Medulla oblongata (tissue), 1 donor: ENCODE data around the gene AKAP5.
"Not testable (repeated sequence)": the region's sequence is repeated elsewhere in the genome, so short reads cannot be mapped to it uniquely, and the experiment has no call there.

Experiments
- DNase-seq: peaks from one replicate; pipeline ENCODE4 v3.0.0-alpha.2; 2015; ENCODE audit errors: extremely low spot score

The AKAP5 gene

DNA sequence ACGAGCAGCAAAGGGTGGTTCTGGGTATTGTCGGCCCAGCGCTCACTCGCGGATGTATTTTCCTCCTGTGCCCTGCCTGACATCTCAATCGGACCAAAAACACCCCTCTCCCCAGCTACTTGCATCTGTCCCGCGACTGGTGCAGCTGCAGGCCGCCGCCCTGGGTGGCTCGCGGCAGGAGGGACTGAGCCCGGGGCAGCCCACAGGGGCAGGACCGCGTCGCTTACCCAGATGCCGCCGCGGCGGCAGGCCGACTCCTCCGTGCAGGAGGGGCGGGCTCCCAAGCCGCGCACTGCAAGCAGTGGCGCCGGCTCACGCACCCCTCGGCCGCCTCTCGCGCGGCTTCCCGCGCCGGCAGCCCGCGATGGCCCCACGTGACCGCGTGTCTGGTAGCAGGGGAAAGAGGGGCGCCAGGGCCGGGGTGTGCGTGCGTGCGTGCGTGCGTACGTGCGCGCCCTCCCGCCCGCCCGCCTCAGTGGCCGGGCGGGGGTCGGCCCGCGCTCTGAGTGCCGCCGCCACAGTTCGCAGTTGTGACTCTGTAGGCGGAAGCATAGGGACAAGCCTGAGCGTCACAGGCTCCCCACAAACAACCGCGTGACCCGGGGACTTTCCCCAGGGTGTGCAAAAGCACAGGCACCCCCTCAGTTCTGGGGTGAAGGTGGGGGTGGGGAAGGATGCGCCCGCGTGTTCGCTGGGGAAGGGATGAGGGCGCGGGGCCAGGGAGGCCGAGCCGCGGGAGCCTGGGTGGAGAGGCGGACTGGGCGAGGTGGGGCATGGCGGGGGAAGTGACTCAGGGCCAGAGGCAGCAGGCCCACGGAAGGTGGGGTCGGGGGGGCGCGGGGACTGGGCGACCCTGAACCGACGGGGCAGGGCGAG is 38.4 kb downstream of the AKAP5 start, which contains the start of gene ZBTB25:
Gene ZBTB25 (minus strand): TSS at position 405 of the 876 bp plus-strand sequence. CDS start 13,305 bp downstream, outside the sequence.
- DNase-seq, result peak; percentile 93

DNA sequence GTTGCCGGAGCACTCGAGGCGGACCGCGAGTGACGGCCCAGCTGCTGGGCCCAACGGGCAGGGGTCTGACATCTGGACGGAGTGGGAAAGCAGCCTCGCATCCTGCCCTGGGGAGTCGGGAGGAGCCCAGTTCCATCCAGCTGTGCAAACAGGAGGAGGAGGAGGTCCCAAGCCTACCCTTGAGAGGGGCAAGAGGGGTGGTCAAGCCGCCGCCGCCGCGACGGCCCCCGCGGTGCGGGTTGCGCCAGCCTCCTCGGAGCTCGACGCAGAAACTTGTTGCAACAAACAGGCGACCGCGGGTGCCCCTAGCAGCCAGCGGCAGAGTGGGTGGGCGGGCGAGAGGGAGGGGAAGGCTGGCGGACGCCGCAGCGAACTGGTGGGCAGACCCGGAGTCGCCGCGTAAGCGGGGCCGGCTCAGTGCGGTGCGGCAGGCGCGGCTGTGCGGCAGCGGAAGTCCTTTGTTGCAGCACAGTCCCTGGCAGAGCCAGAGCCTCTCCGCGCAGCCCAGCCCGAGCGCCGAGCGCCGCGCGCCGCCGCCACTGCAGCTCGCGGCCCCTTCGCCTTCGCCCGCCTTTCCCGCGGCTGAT is 39.1 kb downstream of the AKAP5 start, which contains the start of gene ZBTB1:
Gene ZBTB1 (plus strand): TSS at position 461 of the 587 bp plus-strand sequence. CDS start 16,735 bp downstream, outside the sequence.
- peak; percentile 69 for DNase-seq

DNA sequence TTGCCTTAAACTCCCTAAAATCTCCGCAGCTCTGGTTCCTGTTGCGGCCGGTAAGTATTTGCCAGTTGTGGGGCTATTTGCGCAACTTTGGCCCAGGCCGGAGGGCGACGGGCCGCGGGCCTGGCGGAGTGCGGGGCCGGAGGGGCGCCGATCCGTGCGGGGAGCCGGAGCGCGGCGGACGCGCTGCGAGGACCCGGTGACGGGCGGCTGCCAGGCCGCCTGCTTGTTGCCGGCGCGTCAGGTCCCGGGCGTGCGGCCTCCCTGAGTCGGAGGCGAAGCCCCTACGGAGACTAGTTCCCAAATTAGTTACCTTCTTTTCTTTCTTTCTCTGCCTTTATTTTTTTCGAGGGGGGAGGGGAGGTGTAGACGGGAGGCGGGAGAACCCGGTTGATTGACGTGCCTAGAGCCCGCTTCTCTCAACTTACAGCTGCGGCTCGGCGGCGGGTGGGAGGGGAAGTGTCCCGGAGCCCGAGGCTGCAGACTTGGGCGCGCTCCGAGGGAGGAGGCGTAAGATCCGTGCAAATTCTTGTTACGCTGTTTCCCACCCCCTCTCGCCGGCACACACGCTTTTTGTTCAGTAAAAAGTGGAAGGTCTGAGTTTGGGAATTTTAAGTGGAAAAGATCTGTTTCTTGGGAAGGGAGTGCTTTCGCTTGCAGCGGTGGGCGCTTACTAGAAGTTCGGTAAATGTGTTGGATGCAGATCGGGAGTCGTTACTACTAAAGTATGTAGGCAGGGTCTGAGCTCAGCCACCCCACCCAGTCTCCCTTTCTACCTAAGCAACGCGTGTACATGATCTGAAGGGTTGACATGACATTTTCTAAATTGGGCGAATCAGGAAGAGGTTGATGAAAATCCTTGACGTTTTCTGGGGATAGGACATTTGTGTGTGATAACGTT is 39.8 kb downstream of the AKAP5 start:
- peak; percentile 95 for DNase-seq

DNA sequence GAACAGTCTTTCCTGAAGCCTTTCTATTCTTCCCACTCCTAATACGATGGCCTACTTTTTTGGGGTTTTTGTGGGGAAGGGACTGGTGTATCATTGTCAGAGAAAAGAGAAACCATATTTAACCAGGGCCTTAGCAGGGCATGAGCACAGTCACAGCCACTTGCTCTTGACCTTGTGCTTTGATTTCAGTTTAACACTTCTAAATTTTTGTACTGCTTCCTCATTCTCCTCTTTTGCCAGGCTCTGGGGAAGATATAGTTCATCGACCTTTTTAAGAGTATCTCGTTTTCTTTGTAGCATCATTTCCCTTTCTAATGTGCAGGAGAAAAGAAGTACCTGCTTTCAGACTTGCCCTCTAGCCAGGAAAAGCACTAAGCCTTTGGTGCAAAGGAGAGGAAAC is 41.4 kb downstream of the AKAP5 start:
- DNase-seq, result no peak

DNA sequence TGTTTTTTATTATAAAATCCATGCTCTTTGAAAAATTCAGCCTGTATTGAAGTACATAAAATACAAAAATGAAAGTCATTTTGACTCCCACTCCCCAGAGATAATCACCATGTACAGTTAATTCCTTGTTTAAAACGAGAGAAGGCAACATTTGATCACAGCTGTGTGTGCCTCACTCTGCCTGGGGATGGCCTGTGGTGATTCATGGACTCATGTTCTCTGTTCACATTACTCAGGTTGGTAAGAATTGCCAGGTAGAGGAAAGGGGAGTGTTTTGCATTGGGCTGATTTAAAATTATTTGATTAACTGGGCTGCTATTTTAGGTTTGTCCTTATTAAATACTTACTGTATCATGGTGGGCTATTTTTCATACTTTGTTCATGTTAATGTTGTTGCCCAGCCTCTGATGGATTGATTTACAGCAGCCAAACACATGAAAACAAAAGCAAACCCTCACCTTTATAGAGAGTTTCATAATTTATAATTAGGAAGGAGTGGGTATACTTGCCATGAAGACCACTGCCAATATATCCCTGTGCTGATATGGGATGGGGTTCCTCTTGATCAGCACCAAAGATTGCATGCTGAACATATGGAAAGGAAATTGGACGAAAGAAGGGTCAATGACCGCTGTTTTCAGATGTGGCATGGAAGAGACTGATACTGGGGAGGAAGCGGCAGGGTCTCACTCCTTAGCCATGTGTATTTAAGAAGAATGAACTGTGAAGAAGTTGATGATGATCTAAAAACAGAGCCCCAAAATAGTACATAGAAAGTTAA is 42.3 kb downstream of the AKAP5 start:
- DNase-seq, result no peak

DNA sequence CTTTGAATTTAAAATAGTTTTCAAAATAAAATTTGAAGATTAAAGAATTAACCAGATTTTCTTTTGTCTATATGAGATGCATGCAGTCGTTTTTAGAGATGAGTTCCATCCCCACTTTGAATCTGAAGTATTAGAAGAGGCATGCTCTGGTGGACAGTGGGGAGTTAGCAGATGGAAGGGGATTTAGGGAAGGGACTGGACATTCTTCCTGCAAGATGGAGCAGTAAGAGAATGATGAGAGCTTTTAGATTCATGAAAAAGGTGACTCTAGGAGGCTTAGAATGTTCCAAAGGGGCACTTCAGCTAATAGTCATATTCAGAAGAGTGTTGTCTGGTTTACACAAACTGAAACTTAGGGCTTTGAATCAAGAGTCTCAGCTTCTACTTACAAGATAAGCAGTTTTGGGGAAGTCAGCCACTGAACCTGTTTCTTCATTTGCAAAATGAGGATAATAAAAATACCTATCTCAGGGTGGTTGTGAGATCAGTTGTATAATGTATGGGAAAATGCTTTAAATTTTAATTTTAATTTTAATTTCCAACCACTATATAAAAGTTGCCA is 43.0 kb downstream of the AKAP5 start:
- peak; percentile 41 for DNase-seq

DNA sequence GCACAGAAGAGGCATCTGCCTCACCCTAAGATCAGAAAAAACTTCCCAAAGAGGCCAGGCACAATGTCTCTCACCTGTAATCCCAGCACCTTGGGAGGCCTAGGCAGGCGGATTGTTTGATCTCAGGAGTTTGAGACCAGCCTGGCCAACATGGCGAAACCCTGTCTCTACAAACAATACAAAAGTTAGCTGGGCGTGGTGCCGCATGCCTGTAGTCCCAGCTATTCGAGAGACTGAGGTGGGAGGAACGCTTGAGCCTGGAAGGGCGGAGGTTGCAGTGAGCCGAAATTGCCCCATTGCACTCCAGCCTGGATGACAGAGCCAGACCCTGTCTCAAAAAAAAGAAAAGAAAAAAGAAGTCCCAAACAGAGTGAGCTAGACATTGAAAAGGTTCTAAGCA is 43.7 kb downstream of the AKAP5 start:
- DNase-seq, result no peak

DNA sequence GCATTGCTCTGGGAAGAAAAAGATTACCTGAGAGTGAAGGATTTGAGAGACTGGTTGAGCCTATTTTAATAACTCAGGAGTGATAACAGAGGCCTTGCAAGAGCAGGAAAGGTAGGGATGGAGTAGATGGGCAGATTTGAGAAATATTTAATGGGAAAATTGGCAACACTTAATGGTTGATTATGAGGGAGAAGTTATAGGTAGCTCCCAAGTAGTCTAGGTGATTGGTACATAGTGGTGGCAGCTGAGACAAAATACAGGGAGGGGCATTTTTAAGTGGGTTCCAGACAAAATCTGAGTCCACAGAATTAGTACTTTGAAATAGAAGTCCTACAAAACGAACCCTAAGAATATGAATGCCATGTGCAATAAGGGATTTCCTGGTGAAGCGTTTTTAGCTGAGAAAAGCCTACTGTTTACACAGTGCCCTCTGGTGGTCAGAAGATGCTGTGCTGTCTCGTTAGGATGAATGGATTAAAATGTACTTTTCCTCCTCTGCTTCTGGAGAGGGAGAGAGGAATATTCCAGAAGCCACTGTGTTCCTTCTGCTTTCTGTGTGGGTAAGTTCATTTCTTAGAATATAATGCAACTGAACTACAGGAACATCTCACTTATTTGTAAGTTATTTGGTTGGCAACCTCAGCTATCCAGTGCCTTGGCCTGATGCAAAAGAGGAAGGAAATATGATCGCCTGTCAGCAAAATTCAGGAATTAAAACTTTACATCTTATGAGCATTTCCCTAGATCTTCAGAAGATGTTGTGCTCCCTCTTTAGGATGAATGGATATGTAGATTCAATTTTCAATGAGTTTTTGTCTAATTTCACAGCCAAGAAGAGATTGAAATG is 45.7 kb downstream of the AKAP5 start:
- DNase-seq, result peak; percentile 94

DNA sequence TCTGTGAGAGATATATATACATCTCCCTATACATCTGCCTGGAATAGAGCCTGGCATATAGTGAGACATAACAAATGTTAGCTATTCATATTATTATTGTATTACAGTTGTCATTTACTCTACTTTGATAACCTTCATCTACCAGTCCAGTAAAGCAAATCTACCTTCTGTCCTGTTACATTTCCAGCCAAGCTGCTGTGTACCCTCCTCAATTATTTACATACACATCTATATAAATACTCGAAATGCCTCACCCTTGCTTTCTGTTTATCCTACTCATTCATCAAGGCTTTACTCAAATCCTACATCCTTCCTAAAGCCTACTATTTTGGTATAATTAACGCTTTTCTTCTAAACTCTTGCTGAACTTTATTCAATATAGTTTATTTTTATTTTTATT is 48.0 kb downstream of the AKAP5 start:
- DNase-seq, result no peak

DNA sequence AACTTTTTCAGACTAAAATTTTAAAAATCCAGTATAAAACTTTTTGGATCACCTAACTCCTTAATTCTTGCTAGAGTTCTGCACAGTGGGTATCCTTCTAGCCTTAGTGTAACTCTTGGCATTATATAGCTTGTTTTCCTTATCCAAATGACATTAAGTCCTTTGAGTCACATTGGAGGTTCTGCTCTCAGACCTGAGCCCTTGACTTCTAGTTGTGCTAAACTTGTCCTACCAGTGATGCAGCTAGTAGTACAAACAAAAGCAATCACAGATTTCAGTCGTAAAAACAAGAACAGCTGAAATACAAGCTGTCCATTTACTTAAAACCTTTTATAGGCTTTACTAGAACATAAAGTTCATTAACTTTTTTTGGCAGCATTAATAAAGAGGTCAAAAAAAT is 49.8 kb downstream of the AKAP5 start:
- DNase-seq, result no peak

DNA sequence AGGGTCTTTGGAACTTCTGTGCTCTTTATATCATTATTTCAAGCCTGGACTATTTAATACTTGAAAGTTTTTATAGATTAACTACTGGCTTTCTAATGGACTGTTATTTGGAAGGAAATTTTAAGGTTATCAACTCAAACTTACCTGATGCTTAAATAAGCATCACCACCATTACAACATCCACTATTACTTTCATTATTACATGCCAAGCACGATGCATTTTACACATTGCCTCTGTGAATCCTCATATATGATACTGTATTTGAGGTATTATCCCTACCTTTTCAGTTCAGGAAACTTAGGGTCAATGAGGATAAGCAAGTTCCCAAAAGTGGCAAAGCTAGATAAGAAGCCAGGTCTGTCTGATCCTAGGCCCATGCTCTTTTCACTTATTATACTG is 51.7 kb downstream of the AKAP5 start:
- DNase-seq, result no peak

DNA sequence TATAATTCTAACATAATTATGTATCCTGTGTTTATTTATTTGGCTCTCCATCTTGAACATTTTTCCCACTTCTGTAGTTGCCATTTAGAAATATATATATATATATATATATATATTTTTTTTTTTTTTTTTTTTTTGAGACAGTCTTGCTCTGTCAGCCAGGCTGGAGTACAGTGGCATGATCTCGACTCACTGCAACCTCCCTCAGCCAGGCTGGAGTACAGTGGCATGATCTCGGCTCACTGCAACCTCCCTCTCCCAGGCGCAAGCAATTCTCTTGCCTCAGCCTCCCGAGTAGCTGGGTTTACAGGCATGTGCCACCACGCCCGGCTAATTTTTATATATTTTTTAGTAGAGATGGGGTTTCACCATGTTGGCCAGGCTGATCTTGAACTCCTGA is 52.4 kb downstream of the AKAP5 start:
- DNase-seq, result not testable (repeated sequence)

DNA sequence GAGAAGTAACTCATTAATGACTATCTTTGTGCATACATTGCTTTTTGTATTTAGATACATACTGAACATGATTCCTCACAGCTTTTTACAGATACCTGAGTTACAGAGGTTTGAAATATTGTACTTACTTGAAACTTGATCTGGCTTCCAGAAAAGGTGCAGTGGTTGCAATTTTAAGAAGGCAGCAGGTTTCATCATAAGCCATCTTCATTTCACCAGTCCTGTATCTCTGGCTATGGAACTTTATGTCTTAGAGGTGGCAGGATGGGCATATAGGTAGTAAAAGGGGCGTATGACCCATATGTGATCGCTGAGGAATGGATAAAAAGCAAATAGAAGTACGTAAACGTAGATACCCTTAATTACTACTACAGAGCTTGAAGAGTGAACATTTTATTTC is 52.9 kb downstream of the AKAP5 start:
- no peak for DNase-seq

DNA sequence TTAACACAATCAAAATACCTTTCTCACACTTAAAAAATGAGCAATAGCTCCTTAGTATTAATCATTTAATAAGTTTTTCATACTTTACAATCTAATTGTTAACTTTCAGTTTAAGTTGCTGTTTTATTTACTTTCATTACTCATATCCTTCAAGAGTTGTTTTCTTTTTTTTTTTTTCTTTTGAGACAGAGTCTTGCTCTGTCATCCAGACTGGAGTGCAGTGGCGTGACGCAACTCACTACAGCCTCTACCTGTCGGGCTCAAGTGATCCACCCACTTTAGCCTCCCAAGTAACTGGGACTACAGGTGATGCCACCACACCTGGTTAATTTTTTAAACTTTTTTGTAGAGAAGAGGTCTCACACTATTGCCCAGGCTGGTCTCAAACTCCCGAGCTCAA is 55.4 kb downstream of the AKAP5 start:
- no peak for DNase-seq

DNA sequence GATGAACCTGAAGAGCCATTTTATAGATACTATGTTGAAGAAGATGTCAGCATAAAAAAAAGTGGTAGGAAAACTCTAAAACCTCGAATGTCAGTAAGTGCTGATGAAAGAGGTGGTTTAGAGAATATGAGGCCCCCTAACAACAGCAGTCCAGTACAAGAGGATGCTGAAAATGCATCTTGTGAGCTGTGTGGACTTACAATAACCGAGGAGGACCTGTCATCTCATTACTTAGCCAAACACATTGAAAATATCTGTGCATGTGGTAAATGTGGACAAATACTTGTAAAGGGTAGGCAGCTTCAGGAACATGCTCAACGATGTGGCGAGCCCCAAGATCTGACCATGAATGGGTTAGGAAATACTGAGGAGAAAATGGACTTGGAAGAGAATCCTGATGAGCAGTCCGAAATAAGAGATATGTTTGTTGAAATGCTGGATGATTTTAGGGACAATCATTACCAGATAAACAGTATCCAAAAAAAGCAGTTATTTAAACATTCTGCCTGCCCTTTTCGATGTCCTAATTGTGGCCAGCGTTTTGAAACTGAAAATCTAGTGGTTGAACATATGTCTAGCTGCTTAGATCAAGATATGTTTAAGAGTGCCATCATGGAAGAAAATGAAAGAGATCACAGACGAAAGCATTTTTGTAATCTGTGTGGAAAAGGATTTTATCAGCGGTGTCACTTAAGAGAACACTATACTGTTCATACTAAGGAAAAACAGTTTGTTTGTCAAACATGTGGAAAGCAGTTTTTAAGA is 57.5 kb downstream of the AKAP5 start:
- DNase-seq, result no peak
